Measurements from ENCODE around the gene DHRSX.

GRCh38 chrX:2376166-2376565 lies 124.6 kb downstream of the DHRSX start:
- TF ChIP-seq, protein P1, sequence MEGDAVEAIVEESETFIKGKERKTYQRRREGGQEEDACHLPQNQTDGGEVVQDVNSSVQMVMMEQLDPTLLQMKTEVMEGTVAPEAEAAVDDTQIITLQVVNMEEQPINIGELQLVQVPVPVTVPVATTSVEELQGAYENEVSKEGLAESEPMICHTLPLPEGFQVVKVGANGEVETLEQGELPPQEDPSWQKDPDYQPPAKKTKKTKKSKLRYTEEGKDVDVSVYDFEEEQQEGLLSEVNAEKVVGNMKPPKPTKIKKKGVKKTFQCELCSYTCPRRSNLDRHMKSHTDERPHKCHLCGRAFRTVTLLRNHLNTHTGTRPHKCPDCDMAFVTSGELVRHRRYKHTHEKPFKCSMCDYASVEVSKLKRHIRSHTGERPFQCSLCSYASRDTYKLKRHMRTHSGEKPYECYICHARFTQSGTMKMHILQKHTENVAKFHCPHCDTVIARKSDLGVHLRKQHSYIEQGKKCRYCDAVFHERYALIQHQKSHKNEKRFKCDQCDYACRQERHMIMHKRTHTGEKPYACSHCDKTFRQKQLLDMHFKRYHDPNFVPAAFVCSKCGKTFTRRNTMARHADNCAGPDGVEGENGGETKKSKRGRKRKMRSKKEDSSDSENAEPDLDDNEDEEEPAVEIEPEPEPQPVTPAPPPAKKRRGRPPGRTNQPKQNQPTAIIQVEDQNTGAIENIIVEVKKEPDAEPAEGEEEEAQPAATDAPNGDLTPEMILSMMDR (IDR thresholded peaks at IDR 0.05; ENCODE audit: low read depth, low read length): no peak
- TF ChIP-seq MAX (IDR thresholded peaks at IDR 0.05; ENCODE audit: low read depth, low read length) (no peak), POLR2A (IDR thresholded peaks at IDR 0.05; ENCODE audit: extremely low read depth, insufficient read length) (no peak)

Data from NB4 (cell line).